HFFc6 (cell line): ENCODE results near the gene BBIP1. TPM values are rescaled to one million over a fixed set of nuclear protein-coding genes. Genes with fewer than 3 reads are reported as not detected.

Source experiments
- DNase-seq: peaks from one replicate; pipeline ENCODE4 v3.0.0-alpha.2; 2018
- H3K27ac Mint-ChIP-seq: 2 replicates; pipeline ENCODE4 v1.8.0; 2020; ENCODE audit warnings: mild to moderate bottlenecking, mixed read lengths
- H3K27me3 Mint-ChIP-seq: 2 replicates; pipeline ENCODE4 v1.8.0; 2021; ENCODE audit warnings: mild to moderate bottlenecking, moderate library complexity, mixed read lengths; ENCODE audit not compliant: insufficient read depth
- H3K36me3 Mint-ChIP-seq: 2 replicates; pipeline ENCODE4 v1.8.0; 2021; ENCODE audit warnings: low read depth, mixed read lengths
- H3K4me1 Mint-ChIP-seq: 2 replicates; pipeline ENCODE4 v1.8.0; 2020; ENCODE audit warnings: low read depth, mixed read lengths
- H3K4me3 Mint-ChIP-seq: 2 replicates; pipeline ENCODE4 v1.8.0; 2020; ENCODE audit warnings: mild to moderate bottlenecking, moderate library complexity, mixed read lengths
- H3K9me3 Mint-ChIP-seq: 2 replicates; pipeline ENCODE4 v1.8.0; 2020; ENCODE audit warnings: mild to moderate bottlenecking, mixed read lengths
- total RNA-seq, 6 experiments: library from RNA; stranded (reverse); fragmentation: NEBNext Ultra II Directional; extraction: Animal tissue kit (Norgen Biotek cat#: 25700); gene quantifications; 2 replicates in 1 of 6; 3 replicates in 5 of 6; pipeline ENCODE4 v1.2.3, GENCODE V29; 2021
- TF ChIP-seq, protein P1 (sequence below): fragments of 200-600 bp; sonication (generic); IDR thresholded peaks from 2 replicates; pipeline ENCODE4 v1.5.0; 2021; ENCODE audit warnings: antibody characterized with exemption, mild to moderate bottlenecking

The BBIP1 gene
- total RNA-seq, 6 experiments from 2014 or later: 28.5 to 36.1 (median 31.2) TPM

DNA sequence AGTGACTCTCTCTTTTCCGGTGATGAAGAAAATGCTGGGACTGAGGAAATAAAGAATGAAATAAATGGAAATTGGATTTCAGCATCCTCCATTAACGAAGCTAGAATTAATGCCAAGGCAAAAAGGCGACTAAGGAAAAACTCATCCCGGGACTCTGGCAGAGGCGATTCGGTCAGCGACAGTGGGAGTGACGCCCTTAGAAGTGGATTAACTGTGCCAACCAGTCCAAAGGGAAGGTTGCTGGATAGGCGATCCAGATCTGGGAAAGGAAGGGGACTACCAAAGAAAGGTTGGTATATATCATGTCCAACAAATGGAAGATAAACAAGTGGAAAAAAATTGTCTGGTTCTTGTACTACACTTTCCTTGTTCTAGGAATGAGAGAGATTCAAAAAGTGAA, 37.7 kb downstream of the BBIP1 start:
- Mint-ChIP-seq H3K36me3 (peaks cover 19% of the 10 kb centered on the region), H3K9me3 (no peaks in the 10 kb centered on the region), H3K4me1 (peaks cover 8% of the 10 kb centered on the region)

GRCh38 chr10:110880012-110880411, 39.0 kb downstream of the BBIP1 start:
- Mint-ChIP-seq H3K27ac (no peak overlapping the region), H3K4me1 (peaks cover 8% of the 10 kb centered on the region), H3K36me3 (peaks cover 19% of the 10 kb centered on the region), H3K27me3 (no peaks in the 10 kb centered on the region; the same call in 1 of the 2 replicates), H3K9me3 (no peaks in the 10 kb centered on the region), H3K4me3 (no peak overlapping the region)
- TF ChIP-seq, protein P1, sequence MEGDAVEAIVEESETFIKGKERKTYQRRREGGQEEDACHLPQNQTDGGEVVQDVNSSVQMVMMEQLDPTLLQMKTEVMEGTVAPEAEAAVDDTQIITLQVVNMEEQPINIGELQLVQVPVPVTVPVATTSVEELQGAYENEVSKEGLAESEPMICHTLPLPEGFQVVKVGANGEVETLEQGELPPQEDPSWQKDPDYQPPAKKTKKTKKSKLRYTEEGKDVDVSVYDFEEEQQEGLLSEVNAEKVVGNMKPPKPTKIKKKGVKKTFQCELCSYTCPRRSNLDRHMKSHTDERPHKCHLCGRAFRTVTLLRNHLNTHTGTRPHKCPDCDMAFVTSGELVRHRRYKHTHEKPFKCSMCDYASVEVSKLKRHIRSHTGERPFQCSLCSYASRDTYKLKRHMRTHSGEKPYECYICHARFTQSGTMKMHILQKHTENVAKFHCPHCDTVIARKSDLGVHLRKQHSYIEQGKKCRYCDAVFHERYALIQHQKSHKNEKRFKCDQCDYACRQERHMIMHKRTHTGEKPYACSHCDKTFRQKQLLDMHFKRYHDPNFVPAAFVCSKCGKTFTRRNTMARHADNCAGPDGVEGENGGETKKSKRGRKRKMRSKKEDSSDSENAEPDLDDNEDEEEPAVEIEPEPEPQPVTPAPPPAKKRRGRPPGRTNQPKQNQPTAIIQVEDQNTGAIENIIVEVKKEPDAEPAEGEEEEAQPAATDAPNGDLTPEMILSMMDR: no peak
- no peak for DNase-seq

More for the DNA sequence above, 37.7 kb downstream of the BBIP1 start:
- no peak for DNase-seq
- no peak overlapping the region for H3K4me3 Mint-ChIP-seq
- TF ChIP-seq, protein P1: no peak
- H3K27me3 Mint-ChIP-seq: no peaks in the 10 kb centered on the region; the same call in 1 of the 2 replicates
- H3K27ac Mint-ChIP-seq: no peak overlapping the region

- Mint-ChIP-seq H3K36me3 (peaks cover 11% of the 10 kb centered on the region; the same call in 1 of the 2 replicates), H3K27me3 (peaks cover 2% of the 10 kb centered on the region), H3K27ac (no peak overlapping the region), H3K4me1 (peaks cover 20% of the 10 kb centered on the region), H3K4me3 (no peak overlapping the region), H3K9me3 (no peaks in the 10 kb centered on the region)
- no peak for DNase-seq
- TF ChIP-seq, protein P1: no peak
These were observed 42.2 kb downstream of the BBIP1 start for GRCh38 chr10:110876788-110877187.

DNA sequence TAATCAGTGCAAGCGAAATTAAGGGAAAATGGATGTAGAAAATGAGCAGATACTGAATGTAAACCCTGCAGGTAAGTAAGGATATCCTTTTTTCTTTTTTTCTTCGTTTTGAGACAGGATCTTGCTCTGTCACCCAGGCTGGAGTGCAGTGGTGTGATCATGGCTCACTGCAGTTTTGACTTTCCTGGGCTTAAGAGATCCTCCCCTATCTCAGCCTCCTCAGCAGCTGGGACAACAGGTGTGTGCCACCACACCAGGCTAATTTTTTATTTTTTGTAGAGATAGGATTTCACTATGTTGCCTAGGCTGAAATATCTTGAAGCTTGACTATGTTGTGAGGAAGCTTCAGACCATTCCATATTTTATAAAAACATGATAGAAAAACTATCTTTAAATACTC, 43.0 kb downstream of the BBIP1 start:
- H3K4me3 Mint-ChIP-seq: no peak overlapping the region
- DNase-seq: no peak
- H3K4me1 Mint-ChIP-seq: peaks cover 24% of the 10 kb centered on the region
- H3K36me3 Mint-ChIP-seq: peaks cover 5% of the 10 kb centered on the region; the same call in 1 of the 2 replicates
- H3K27me3 Mint-ChIP-seq: peaks cover 5% of the 10 kb centered on the region
- TF ChIP-seq, protein P1: no peak
- H3K27ac Mint-ChIP-seq: no peak overlapping the region
- H3K9me3 Mint-ChIP-seq: no peaks in the 10 kb centered on the region

DNA sequence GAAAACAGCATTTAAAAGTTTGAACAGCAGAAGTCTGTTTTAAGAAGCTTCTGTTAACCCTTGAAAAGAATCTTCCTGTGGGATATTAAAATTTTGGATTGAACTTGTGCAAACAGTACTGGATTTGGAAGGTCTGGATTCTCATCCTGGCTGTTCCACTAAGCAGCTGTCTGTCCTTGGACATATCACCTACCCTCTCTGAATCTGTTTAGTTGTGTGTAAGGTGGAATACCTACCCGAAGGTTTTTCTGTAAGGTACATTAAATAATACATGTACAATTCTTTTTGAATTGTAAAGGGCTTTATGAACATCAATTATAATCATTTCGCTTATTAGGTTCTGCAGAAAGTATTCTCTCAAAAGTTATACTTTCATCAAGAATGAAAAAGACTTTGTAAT, 45.0 kb downstream of the BBIP1 start:
- TF ChIP-seq, protein P1: no peak
- DNase-seq: no peak
- peaks cover 23% of the 10 kb centered on the region for H3K4me1 Mint-ChIP-seq
- H3K27me3 Mint-ChIP-seq: peaks cover 6% of the 10 kb centered on the region
- no peaks in the 10 kb centered on the region for H3K9me3 Mint-ChIP-seq
- peak overlapping the region; percentile 18; the same call in 1 of the 2 replicates for H3K27ac Mint-ChIP-seq
- H3K4me3 Mint-ChIP-seq: peak overlapping the region; percentile 94
- peaks cover under 1% of the 10 kb centered on the region; the same call in 1 of the 2 replicates for H3K36me3 Mint-ChIP-seq
